HepG2 (cell line): Measurements from ENCODE around the gene ESR1. TPM values are rescaled to one million over a fixed set of nuclear protein-coding genes. Genes with fewer than 3 reads are reported as not detected.

Source experiments
- ATAC-seq: fragments of 200-7000 bp; cut with Tn5 transposase; 3 replicates; pipeline ENCODE4 v1.9.1; 2020; ENCODE audit warnings: mild to moderate bottlenecking, moderate library complexity
- BruUV-seq: library from RNA; stranded (reverse); fragments of 400-500 nt; replicated peaks from 2 replicates; lab custom pipeline; 2021; lab: Mats Ljungman, UMichigan
- CTCF ChIA-PET: fragments of 300-600 bp; formaldehyde crosslinking; extraction: SDS; loops from one replicate; lab custom pipeline; 2021; ENCODE audit warnings: low total read pairs, inconsistent platforms, low intra/inter-chr PET ratio; lab: Yijun Ruan, JAX
- POLR2A ChIA-PET: fragments of 350-600 bp; sonication (Branson Sonifier 250); formaldehyde crosslinking; loops from one replicate; lab custom pipeline; 2020; ENCODE audit warnings: antibody characterized with exemption, inconsistent platforms; lab: Yijun Ruan, JAX
- DNase-seq: peaks from one replicate; pipeline ENCODE4 v3.0.0-alpha.2; 2015; ENCODE audit warnings: low spot score
- FAIRE-seq: peaks from 3 replicates; lab custom pipeline; 2011; peaks lifted over from hg19 to GRCh38; lab: Jason Lieb, UNC
- H2AFZ ChIP-seq: one replicate; pipeline ENCODE4 v1.6.1; 2011; ENCODE audit warnings: low read length, inconsistent platforms
- H3K27ac ChIP-seq: fragments of 300-600 bp; 3 replicates; pipeline ENCODE4 v1.8.0; 2011; ENCODE audit warnings: mixed run types, mild to moderate bottlenecking, mixed read lengths, low read length, inconsistent platforms; ENCODE audit not compliant: insufficient read depth; ENCODE audit errors: extremely low read length
- H3K27me3 ChIP-seq, 2 experiments: fragments of 200-600 bp in 1 of 2; 2 replicates in 1 of 2; 3 replicates in 1 of 2; pipeline versions ENCODE4 v1.6.0 to v1.8.0; 2011; ENCODE audit warnings: low read length in 2 of 2, mild to moderate bottlenecking in 2 of 2, moderate library complexity in 2 of 2, inconsistent platforms in 1 of 2; ENCODE audit not compliant: insufficient read depth in 2 of 2, control insufficient read depth in 1 of 2
- H3K36me3 ChIP-seq, 2 experiments: fragments of 200-600 bp in 1 of 2; replicated peaks in 1 of 2; 2 replicates in 1 of 2; 3 replicates in 1 of 2; pipeline versions ENCODE4 v1.5.1 to v1.8.0; 2011; ENCODE audit warnings: low read length in 2 of 2, inconsistent platforms in 1 of 2; ENCODE audit not compliant: insufficient read depth in 2 of 2, control insufficient read depth in 1 of 2
- H3K4me1 ChIP-seq: 2 replicates; pipeline ENCODE4 v1.5.1; 2012; ENCODE audit warnings: low read length, inconsistent platforms; ENCODE audit not compliant: insufficient read depth
- H3K4me2 ChIP-seq: 2 replicates; pipeline ENCODE4 v1.6.0; 2011; ENCODE audit warnings: low read depth, low read length, inconsistent platforms
- H3K4me3 ChIP-seq, 3 experiments: fragments of 200-600 bp in 1 of 3; sonication (generic), shearing (Covaris generic) in 1 of 3; replicated peaks in 1 of 3; 2 replicates each; pipeline ENCODE4 v1.5.1; 2011 to 2016; ENCODE audit warnings: low read length in 3 of 3, inconsistent platforms in 2 of 3, low read depth in 2 of 3, mild to moderate bottlenecking in 2 of 3, control low read depth in 1 of 3, mixed read lengths in 1 of 3; ENCODE audit not compliant: insufficient read depth in 1 of 3
- H3K79me2 ChIP-seq: one replicate; pipeline ENCODE4 v1.6.1; 2011; ENCODE audit warnings: low read length, inconsistent platforms; ENCODE audit not compliant: insufficient read depth
- H3K9ac ChIP-seq: 2 replicates; pipeline ENCODE4 v1.6.0; 2011; ENCODE audit warnings: mild to moderate bottlenecking, low read depth, low read length, inconsistent platforms; ENCODE audit not compliant: insufficient read depth
- H3K9me3 ChIP-seq: 2 replicates; pipeline ENCODE4 v1.5.1; 2012; ENCODE audit warnings: mild to moderate bottlenecking, low read length
- H4K20me1 ChIP-seq: 2 replicates; pipeline ENCODE4 v1.6.0; 2011; ENCODE audit warnings: inconsistent platforms, mild to moderate bottlenecking, low read length, moderate library complexity; ENCODE audit not compliant: insufficient read depth
- DZIP1 ChIP-seq: sonication (generic); formaldehyde crosslinking; IDR thresholded peaks from 2 replicates; pipeline ENCODE4 v1.5.0; 2020; ENCODE audit warnings: mild to moderate bottlenecking, missing genetic modification reagents
- KDM2A ChIP-seq: sonication (generic); formaldehyde crosslinking; IDR thresholded peaks from 2 replicates; pipeline ENCODE4 v1.4.0; 2020; ENCODE audit warnings: low read depth, missing genetic modification reagents, borderline replicate concordance
- LRRFIP1 ChIP-seq: sonication (generic); formaldehyde crosslinking; conservative IDR thresholded peaks from 2 replicates; pipeline ENCODE4 v1.4.0; 2020; ENCODE audit warnings: missing genetic modification reagents
- ZMYM2 ChIP-seq: sonication (generic); formaldehyde crosslinking; IDR thresholded peaks from 2 replicates; pipeline ENCODE4 v1.8.0; 2022; ENCODE audit warnings: mild to moderate bottlenecking, missing genetic modification reagents
- ZNF24 ChIP-seq: fragments of 450-650 bp; IDR thresholded peaks from 2 replicates; pipeline ENCODE4 v1.6.1; 2017; ENCODE audit warnings: antibody characterized with exemption, mild to moderate bottlenecking
- ZNF800 ChIP-seq: sonication (generic); formaldehyde crosslinking; IDR thresholded peaks from 2 replicates; pipeline ENCODE4 v1.4.0; 2020; ENCODE audit warnings: missing genetic modification reagents
- WGBS: methylation state at CpG from one replicate; pipeline ENCODE4 v1.1.6; 2017; ENCODE audit warnings: low lambda C conversion rate; 5-methylcytosine and 5-hydroxymethylcytosine counted together
- in situ Hi-C: cut with HindIII; loops from 2 replicates; pipeline ENCODE4 v1.10.0; 2017; ENCODE audit warnings: low pct_unique_long_range_greater_than_20kb; ENCODE audit not compliant: extremely low pct_ligation_motif_present
- intact Hi-C: fragments of 100-400 bp; cut with micrococcal nuclease; formaldehyde crosslinking; loops from one replicate; pipeline ENCODE4 v1.10.0; 2022; ENCODE audit not compliant: unreplicated experiment
- polyA plus RNA-seq, 8 experiments: library from polyadenylated mRNA; depleted of rRNA in 3 of 8; stranded (reverse) in 7 of 8; unstranded in 1 of 8; fragments of >200 nt; fragmentation: Illumina TruSeq in 4 of 8; extraction: Trizol in 4 of 8; gene quantifications; 2 replicates each; pipeline versions ENCODE4 v1.2.1 to v1.2.3, GENCODE V29; 2011 to 2016; ENCODE audit warnings: low read depth in 4 of 8, missing spikeins in 1 of 8, mixed read lengths in 1 of 8; ENCODE audit not compliant: insufficient read depth in 1 of 8
- total RNA-seq, 5 experiments: library from RNA; depleted of rRNA; stranded (reverse); fragments of >200 nt; fragmentation: Illumina TruSeq; extraction: Trizol; gene quantifications; 2 replicates each; pipeline ENCODE4 v1.2.3, GENCODE V29; 2016; ENCODE audit warnings: low read depth in 1 of 5

Gene ESR1
- total and polyA plus RNA-seq, 2 of the 13 experiments (the other 11 are each of a cell fraction or from before 2014, with no cell fraction given), result not detected

GRCh38 chr6:151870375-151870774 is 62.9 kb downstream of the ESR1 start:
- 78% methylated on average over 2 of the region's 2 CpGs for WGBS
- FAIRE-seq (no peak), DNase-seq (no peak), ATAC-seq (no peak)
- Histone ChIP-seq H2AFZ (no peak overlapping the region), H3K36me3 (no peaks in the 10 kb centered on the region), H3K4me1 (no peaks in the 10 kb centered on the region), H3K4me2 (no peak overlapping the region), H3K4me3 (no peak overlapping the region), H3K9ac (no peak overlapping the region), H3K27me3 (no peaks in the 10 kb centered on the region), H3K9me3 (no peaks in the 10 kb centered on the region), H3K79me2 (no peaks in the 10 kb centered on the region), H3K27ac (no peak overlapping the region), H4K20me1 (no peaks in the 10 kb centered on the region)
- TF ChIP-seq KDM2A (CRISPR knock-in tag) (no peak), ZMYM2 (CRISPR knock-in tag) (no peak), ZNF800 (CRISPR knock-in tag) (no peak), ZNF24 (no peak), DZIP1 (CRISPR knock-in tag) (no peak), LRRFIP1 (CRISPR knock-in tag) (no peak)
- intact Hi-C loops (no loop called here), in situ Hi-C loops (no loop called here)
- no TSS peak for BruUV-seq
- POLR2A ChIA-PET, result no interaction called here
- CTCF ChIA-PET, result no interaction called here
